Measurements from ENCODE around the gene OSBP2.

The OSBP2 gene

DNA sequence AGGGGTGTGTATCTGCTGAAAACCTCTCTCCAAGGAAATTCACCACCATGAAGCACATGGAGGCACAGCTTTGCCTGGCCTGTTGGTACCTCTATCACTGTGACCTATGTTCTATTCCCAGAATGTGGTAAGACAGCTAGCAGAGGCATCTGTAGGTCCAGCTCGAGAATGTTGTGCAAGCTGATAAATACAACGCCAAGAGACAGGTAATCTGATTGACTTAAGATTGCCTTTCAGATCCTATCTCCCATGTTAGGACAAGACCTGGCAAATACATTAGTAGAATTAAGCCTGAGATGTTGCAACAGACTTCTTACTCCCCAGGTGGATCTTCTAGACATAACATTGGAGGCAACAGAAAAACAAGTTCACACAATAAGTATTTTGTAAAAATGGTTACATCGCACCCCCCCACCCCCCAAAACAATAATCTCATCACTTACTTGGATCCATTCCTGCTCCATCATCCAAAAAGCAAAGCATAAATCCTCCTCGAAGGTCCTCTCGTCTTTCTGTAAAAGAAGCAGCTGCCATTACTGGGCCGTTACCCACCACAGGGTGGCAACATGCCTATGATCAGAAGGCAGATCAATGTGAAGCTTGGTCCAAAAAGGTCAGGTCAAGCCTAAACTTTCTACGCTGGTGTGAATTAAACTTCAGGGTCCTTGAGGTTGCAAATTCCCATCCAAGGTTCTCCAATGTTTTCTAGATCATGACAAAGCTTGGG is 255.4 kb downstream of the OSBP2 start:
- no peaks in the 10 kb centered on the region for H3K27me3 ChIP-seq (ENCODE audit: control insufficient read depth, insufficient read depth, low read length)
- H3K36me3 ChIP-seq (ENCODE audit: control insufficient read depth, insufficient read depth, low read length): no peaks in the 10 kb centered on the region
- H3K9me3 ChIP-seq (ENCODE audit: control insufficient read depth, low read length): no peaks in the 10 kb centered on the region
- H3K27ac ChIP-seq: no peak overlapping the region
- no peak overlapping the region for H3K4me3 ChIP-seq (ENCODE audit: low read depth, low read length)
- H3K79me2 ChIP-seq: no peaks in the 10 kb centered on the region
- H3K4me2 ChIP-seq (ENCODE audit: low read length): peak overlapping the region; percentile 6
- H3K4me1 ChIP-seq: peaks cover 3% of the 10 kb centered on the region
- TF ChIP-seq, protein P1, sequence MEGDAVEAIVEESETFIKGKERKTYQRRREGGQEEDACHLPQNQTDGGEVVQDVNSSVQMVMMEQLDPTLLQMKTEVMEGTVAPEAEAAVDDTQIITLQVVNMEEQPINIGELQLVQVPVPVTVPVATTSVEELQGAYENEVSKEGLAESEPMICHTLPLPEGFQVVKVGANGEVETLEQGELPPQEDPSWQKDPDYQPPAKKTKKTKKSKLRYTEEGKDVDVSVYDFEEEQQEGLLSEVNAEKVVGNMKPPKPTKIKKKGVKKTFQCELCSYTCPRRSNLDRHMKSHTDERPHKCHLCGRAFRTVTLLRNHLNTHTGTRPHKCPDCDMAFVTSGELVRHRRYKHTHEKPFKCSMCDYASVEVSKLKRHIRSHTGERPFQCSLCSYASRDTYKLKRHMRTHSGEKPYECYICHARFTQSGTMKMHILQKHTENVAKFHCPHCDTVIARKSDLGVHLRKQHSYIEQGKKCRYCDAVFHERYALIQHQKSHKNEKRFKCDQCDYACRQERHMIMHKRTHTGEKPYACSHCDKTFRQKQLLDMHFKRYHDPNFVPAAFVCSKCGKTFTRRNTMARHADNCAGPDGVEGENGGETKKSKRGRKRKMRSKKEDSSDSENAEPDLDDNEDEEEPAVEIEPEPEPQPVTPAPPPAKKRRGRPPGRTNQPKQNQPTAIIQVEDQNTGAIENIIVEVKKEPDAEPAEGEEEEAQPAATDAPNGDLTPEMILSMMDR (IDR thresholded peaks at IDR 0.05): peak; percentile 26
- H3K9ac ChIP-seq: no peak overlapping the region
- H2AFZ ChIP-seq: no peak overlapping the region

DNA sequence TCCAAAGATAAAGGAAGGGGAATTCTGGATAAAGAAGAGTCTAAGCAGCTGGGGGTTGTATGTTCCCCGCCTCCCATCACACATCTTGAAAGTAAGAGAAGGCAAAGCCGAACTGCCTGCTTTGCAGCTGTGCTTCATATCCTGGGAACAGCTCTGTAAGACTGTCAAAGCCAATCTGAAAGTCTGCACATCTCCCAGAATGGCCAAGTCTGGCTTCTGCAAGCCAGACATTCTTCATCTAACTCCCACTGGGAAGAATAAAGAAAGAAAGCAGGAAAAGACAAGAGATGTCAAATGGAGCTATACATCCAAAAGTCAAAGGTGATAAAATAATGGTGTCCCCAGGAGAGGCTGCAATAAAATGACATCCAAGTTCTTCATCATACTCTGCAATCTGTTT is 258.5 kb downstream of the OSBP2 start:
- H3K4me1 ChIP-seq: peaks cover 3% of the 10 kb centered on the region
- H3K27me3 ChIP-seq (ENCODE audit: control insufficient read depth, insufficient read depth, low read length): no peaks in the 10 kb centered on the region
- H2AFZ ChIP-seq: no peak overlapping the region
- no peak overlapping the region for H3K27ac ChIP-seq
- H3K36me3 ChIP-seq (ENCODE audit: control insufficient read depth, insufficient read depth, low read length): no peaks in the 10 kb centered on the region
- TF ChIP-seq, protein P1 (IDR thresholded peaks at IDR 0.05): no peak
- H3K9me3 ChIP-seq (ENCODE audit: control insufficient read depth, low read length): no peaks in the 10 kb centered on the region
- H3K79me2 ChIP-seq: no peaks in the 10 kb centered on the region
- H3K4me2 ChIP-seq (ENCODE audit: low read length): no peak overlapping the region
- H3K4me3 ChIP-seq (ENCODE audit: low read depth, low read length): no peak overlapping the region
- H3K9ac ChIP-seq: no peak overlapping the region

DNA sequence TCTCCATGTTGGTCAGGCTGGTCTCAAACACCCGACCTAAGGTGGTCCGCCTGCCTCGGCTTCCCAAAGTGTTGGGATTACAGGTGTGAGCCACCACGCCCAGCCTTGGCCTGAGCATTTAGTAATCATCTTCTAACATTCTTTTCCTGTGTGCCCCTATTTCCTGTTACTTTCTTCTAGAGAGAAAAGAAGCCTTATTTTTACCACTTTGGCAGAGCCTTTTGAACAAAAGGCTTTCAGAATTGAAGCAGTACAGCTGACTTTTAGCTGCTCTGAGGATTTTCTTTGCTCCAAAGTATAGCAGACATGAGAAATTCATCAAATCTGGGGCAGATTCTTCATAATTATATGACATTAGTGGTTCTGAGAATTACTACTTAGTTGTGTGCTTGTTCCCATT is 260.5 kb downstream of the OSBP2 start:
- TF ChIP-seq, protein P1 (IDR thresholded peaks at IDR 0.05): no peak
- H2AFZ ChIP-seq: no peak overlapping the region
- no peaks in the 10 kb centered on the region for H3K79me2 ChIP-seq
- H3K27me3 ChIP-seq (ENCODE audit: control insufficient read depth, insufficient read depth, low read length): no peaks in the 10 kb centered on the region
- H3K4me3 ChIP-seq (ENCODE audit: low read depth, low read length): no peak overlapping the region
- H3K4me1 ChIP-seq: no peaks in the 10 kb centered on the region
- no peak overlapping the region for H3K27ac ChIP-seq
- no peak overlapping the region for H3K9ac ChIP-seq
- H3K36me3 ChIP-seq (ENCODE audit: control insufficient read depth, insufficient read depth, low read length): no peaks in the 10 kb centered on the region
- H3K4me2 ChIP-seq (ENCODE audit: low read length): no peak overlapping the region
- H3K9me3 ChIP-seq (ENCODE audit: control insufficient read depth, low read length): no peaks in the 10 kb centered on the region
